Stomach (tissue), 4 donors: ENCODE measurements around the gene PRADC1.

ENCODE experiments used
- CTCF ChIP-seq, 7 experiments: fragments of 450-650 bp in 4 of 7; fragments of 200-600 bp in 3 of 7; sonication (generic) in 3 of 7; IDR thresholded peaks; one replicate each; pipeline ENCODE4 v1.5.1; 2016 to 2019; ENCODE audit warnings: antibody characterized with exemption in 7 of 7, control low read depth in 2 of 7, mild to moderate bottlenecking in 1 of 7
- EP300 ChIP-seq: sonication (generic); formaldehyde crosslinking; IDR thresholded peaks from one replicate; pipeline ENCODE4 v1.6.1; 2017; ENCODE audit warnings: antibody characterized with exemption
- POLR2A ChIP-seq, 4 donors: fragments of 450-650 bp; IDR thresholded peaks; one replicate each; pipeline ENCODE4 v1.6.1; 2016; ENCODE audit warnings: antibody characterized with exemption in 4 of 4, control low read depth in 2 of 4, mild to moderate bottlenecking in 1 of 4, moderate library complexity in 1 of 4
- POLR2AphosphoS5 ChIP-seq, 3 donors: sonication (generic); formaldehyde crosslinking; IDR thresholded peaks; one replicate each; pipeline ENCODE4 v1.6.1; 2016; ENCODE audit warnings: antibody characterized with exemption in 3 of 3

- no peak for TF ChIP-seq CTCF (IDR thresholded peaks at IDR 0.05)
- no peak for TF ChIP-seq POLR2A (IDR thresholded peaks at IDR 0.05)
- TF ChIP-seq POLR2AphosphoS5 (IDR thresholded peaks at IDR 0.05), result no peak
- TF ChIP-seq EP300, result no peak
Measured at GRCh38 chr2:73269686-73270465, 36.8 kb upstream of the PRADC1 start.
